ENCODE measurements around the gene MPDZ.

MPDZ gene

DNA sequence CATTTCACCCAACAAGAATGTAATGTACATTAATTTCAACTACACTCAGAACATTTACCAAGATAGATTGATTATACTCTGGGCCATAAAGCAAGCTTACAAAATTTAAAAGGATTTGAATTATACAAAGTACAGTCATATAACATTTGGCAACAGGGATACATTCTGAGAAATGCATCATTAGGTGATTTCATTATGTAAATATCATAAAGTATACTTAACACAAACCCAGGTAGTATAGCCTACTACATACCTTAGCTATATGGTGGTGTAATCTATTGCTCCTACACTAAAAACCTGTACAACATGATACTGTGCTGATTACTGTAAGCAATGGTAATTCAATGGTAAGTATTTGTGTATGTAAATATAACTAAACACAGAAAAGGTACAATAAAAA lies 202.9 kb downstream of the MPDZ start:
- H3K36me3 ChIP-seq (replicated peaks): no peaks in the 10 kb centered on the region
- no peak overlapping the region for H3K27ac ChIP-seq
- in situ Hi-C loops (cut with HindIII; ENCODE audit: low pct_ligation_motif_present, low sequenced_read_pairs): loop anchor here (25.0 kb wide), 1 partner anchor 364 kb away; no protein-coding TSS in a partner anchor
- DNase-seq: no peak
- H3K27me3 ChIP-seq (replicated peaks): no peaks in the 10 kb centered on the region
- H3K4me3 ChIP-seq (ENCODE audit: low read depth, low read length): no peak overlapping the region
- TF ChIP-seq, protein P1, sequence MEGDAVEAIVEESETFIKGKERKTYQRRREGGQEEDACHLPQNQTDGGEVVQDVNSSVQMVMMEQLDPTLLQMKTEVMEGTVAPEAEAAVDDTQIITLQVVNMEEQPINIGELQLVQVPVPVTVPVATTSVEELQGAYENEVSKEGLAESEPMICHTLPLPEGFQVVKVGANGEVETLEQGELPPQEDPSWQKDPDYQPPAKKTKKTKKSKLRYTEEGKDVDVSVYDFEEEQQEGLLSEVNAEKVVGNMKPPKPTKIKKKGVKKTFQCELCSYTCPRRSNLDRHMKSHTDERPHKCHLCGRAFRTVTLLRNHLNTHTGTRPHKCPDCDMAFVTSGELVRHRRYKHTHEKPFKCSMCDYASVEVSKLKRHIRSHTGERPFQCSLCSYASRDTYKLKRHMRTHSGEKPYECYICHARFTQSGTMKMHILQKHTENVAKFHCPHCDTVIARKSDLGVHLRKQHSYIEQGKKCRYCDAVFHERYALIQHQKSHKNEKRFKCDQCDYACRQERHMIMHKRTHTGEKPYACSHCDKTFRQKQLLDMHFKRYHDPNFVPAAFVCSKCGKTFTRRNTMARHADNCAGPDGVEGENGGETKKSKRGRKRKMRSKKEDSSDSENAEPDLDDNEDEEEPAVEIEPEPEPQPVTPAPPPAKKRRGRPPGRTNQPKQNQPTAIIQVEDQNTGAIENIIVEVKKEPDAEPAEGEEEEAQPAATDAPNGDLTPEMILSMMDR (IDR thresholded peaks at IDR 0.05; ENCODE audit: low read depth, low read length, missing control alignments): no peak

DNA sequence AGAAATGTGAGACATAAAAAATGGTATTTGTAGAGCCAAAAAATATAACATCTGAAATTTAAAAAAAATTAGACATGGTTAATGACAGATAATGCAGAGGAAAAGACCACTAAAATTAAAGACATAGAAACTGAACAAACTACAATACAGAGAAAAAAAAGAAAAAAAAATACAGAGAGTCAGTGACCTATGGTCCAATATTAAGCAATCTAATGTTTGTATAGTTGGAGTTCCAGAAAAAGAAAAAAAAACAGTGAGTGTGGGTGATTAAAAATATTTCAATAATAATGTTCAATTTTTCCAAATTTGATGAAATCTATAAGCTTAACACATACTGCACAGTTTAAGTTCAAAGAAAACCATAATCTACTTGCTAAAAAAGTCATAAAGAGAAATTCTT lies 207.6 kb downstream of the MPDZ start:
- no peaks in the 10 kb centered on the region for H3K36me3 ChIP-seq (replicated peaks)
- H3K27ac ChIP-seq: no peak overlapping the region
- no peak for DNase-seq
- H3K4me3 ChIP-seq (ENCODE audit: low read depth, low read length): no peak overlapping the region
- no peaks in the 10 kb centered on the region for H3K27me3 ChIP-seq (replicated peaks)
- in situ Hi-C loops (cut with HindIII; ENCODE audit: low pct_ligation_motif_present, low sequenced_read_pairs): no loop called here
- TF ChIP-seq, protein P1 (IDR thresholded peaks at IDR 0.05; ENCODE audit: low read depth, low read length, missing control alignments): no peak

DNA sequence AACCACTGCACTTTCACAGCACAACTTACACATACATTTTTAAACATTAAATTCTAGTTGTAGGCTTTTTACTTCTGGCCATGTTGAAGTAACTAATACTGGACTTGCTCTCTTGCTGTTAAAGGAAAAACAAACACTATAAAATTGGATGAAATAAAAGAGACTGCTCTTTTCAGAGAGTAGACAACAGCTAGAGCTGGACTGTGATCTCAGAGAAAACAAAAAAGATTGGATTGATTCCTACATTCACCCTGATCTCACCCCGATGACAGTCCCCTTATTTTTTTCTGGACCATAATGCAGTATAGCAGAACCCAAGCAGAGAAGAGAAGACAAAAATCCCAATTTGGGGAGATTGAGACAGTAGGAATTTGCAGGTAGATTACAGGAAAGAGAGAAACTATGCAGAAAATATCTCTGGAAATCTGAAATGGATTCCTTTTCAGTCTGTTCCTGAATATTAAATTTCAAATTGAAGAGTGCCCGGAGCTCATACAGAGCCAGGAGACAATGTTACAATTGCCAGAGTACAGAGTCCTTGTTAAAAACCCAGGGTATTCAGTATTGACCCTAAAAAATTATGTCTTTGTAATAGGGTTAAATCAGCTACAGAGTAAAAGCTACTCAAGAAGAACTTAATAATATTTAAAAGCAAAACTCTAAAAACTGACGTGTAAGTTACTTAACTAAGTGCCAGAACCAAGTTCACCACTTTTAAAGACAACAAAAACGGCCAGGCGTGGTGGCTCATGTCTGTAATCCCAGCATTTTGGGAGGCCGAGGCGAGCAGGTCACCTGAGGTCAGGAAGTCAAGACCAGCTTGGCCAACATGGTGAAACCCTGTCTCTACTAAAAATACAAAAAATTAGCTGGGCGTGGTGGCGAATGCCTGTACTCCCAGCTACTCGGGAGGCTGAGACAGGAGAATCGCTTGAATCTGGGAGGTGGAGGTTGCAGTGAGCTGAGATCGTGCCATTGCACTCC lies 208.6 kb downstream of the MPDZ start:
- in situ Hi-C loops (cut with HindIII; ENCODE audit: low pct_ligation_motif_present, low sequenced_read_pairs): no loop called here

DNA sequence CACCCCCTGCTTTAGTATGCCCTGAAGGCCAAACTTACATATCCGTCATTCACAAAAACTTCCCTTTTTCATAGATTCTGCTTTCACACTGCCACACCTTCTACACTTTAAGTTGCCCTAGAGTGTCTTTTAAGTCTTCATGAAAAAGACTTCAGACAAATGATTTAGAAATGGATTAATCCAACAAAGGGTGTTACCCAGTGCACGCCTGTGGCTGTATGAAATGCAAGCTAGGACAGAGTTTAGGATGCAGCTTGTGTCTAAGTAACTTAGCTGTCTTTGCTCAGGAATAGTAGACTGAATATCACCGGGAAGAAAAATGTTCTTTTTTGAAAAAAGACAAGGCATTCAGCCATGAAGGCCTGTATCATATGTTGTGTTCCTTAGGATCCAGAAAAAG lies 210.0 kb downstream of the MPDZ start:
- H3K27ac ChIP-seq: no peak overlapping the region
- H3K36me3 ChIP-seq (replicated peaks): no peaks in the 10 kb centered on the region
- H3K4me3 ChIP-seq (ENCODE audit: low read depth, low read length): no peak overlapping the region
- in situ Hi-C loops (cut with HindIII; ENCODE audit: low pct_ligation_motif_present, low sequenced_read_pairs): no loop called here
- TF ChIP-seq, protein P1 (IDR thresholded peaks at IDR 0.05; ENCODE audit: low read depth, low read length, missing control alignments): no peak
- no peaks in the 10 kb centered on the region for H3K27me3 ChIP-seq (replicated peaks)
- no peak for DNase-seq

More for the DNA sequence above, 208.6 kb downstream of the MPDZ start:
- TF ChIP-seq, protein P1 (IDR thresholded peaks at IDR 0.05; ENCODE audit: low read depth, low read length, missing control alignments): no peak
- Histone ChIP-seq H3K27me3 (replicated peaks) (no peaks in the 10 kb centered on the region), H3K36me3 (replicated peaks) (no peaks in the 10 kb centered on the region), H3K4me3 (ENCODE audit: low read depth, low read length) (no peak overlapping the region), H3K27ac (no peak overlapping the region)
- no peak for DNase-seq

DNA sequence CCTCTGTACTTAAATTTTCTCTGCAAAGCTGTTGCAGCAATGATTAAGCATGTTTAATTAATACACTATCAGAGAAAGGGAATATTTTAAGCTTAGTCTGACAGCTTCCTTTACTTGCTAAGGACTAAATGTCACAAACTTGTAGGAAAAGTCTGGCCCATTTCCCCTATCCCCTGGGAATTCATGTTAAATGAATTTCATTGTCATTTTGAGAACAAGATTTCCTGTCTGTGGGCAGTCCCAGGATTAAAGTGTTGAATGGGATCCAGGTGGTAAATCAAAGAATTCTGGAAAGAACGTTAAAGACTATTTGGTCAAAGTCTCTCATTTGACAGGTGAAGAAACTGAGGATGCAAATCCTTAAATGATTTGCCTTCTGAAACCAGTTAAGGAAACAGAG lies 214.8 kb downstream of the MPDZ start:
- in situ Hi-C loops (cut with HindIII; ENCODE audit: low pct_ligation_motif_present, low sequenced_read_pairs): no loop called here
- TF ChIP-seq, protein P1 (IDR thresholded peaks at IDR 0.05; ENCODE audit: low read depth, low read length, missing control alignments): no peak
- Histone ChIP-seq H3K36me3 (replicated peaks) (no peaks in the 10 kb centered on the region), H3K27me3 (replicated peaks) (no peaks in the 10 kb centered on the region), H3K4me3 (ENCODE audit: low read depth, low read length) (no peak overlapping the region), H3K27ac (no peak overlapping the region)
- no peak for DNase-seq
